H1 (cell line): Measurements from ENCODE around the gene TRAP1. TPM values are rescaled to one million over a fixed set of nuclear protein-coding genes. Genes with fewer than 3 reads are reported as not detected.

Experiments used
- CTCF ChIA-PET: fragments of 300-600 bp; sonication (Branson Sonifier 250); formaldehyde crosslinking; loops from one replicate; lab custom pipeline; 2021; ENCODE audit not compliant: partially characterized antibody; lab: Charles Lee
- POLR2A ChIA-PET: fragments of 300-600 bp; sonication (Branson Sonifier 250); formaldehyde crosslinking; loops from one replicate; lab custom pipeline; 2021; ENCODE audit warnings: inconsistent platforms; ENCODE audit not compliant: partially characterized antibody; lab: Charles Lee
- DNase-seq, 2 experiments: peaks; one replicate each; pipeline versions ENCODE4 v3.0.0 to v3.0.0-alpha.2; 2010 to 2022; ENCODE audit warnings: low spot score in 2 of 2, low read depth in 1 of 2, mixed read lengths in 1 of 2
- FAIRE-seq: peaks from 2 replicates; lab custom pipeline; 2011; peaks lifted over from hg19 to GRCh38; lab: Jason Lieb, UNC
- H2AFZ ChIP-seq: 2 replicates; pipeline ENCODE4 v1.8.1; 2012; ENCODE audit warnings: low read length, inconsistent platforms
- H2AK5ac ChIP-seq: 2 replicates; pipeline ENCODE4 v1.6.1; 2013; ENCODE audit warnings: low read depth, low read length
- H2BK120ac ChIP-seq: replicated peaks from 2 replicates; pipeline ENCODE3; 2013; ENCODE audit warnings: low read depth, low read length, inconsistent platforms
- H2BK12ac ChIP-seq: 2 replicates; pipeline ENCODE4 v1.6.1; 2013; ENCODE audit warnings: low read depth, low read length
- H2BK15ac ChIP-seq: 2 replicates; pipeline ENCODE4 v1.6.1; 2013; ENCODE audit warnings: low read length
- H2BK20ac ChIP-seq: 2 replicates; pipeline ENCODE4 v1.6.1; 2013; ENCODE audit warnings: low read length
- H2BK5ac ChIP-seq: 2 replicates; pipeline ENCODE4 v1.6.1; 2013; ENCODE audit warnings: low read depth, low read length
- H3K14ac ChIP-seq: 2 replicates; pipeline ENCODE4 v1.6.1; 2013; ENCODE audit warnings: inconsistent platforms; ENCODE audit not compliant: insufficient read length
- H3K18ac ChIP-seq: 2 replicates; pipeline ENCODE4 v1.6.1; 2013; ENCODE audit warnings: low read length; ENCODE audit errors: extremely low read depth
- H3K23ac ChIP-seq: 2 replicates; pipeline ENCODE4 v1.6.1; 2013; ENCODE audit warnings: inconsistent platforms; ENCODE audit not compliant: insufficient read length
- H3K23me2 ChIP-seq: 2 replicates; pipeline ENCODE4 v1.6.1; 2013; ENCODE audit warnings: low read depth, low read length
- H3K27ac ChIP-seq: 2 replicates; pipeline ENCODE4 v1.6.1; 2011; ENCODE audit warnings: low read depth, low read length, inconsistent platforms
- H3K27me3 ChIP-seq, 4 experiments: replicated peaks in 1 of 4; 1 replicate in 1 of 4; 2 replicates in 3 of 4; pipeline versions ENCODE4 v1.6.1 to v1.8.1; 2011 to 2013; ENCODE audit warnings: low read length in 3 of 4, mild to moderate bottlenecking in 3 of 4, inconsistent platforms in 2 of 4, mixed read lengths in 2 of 4, moderate library complexity in 1 of 4; ENCODE audit not compliant: control insufficient read depth in 3 of 4, insufficient read depth in 3 of 4; ENCODE audit errors: extremely low read depth in 1 of 4
- H3K36me3 ChIP-seq, 4 experiments: 2 replicates each; pipeline versions ENCODE4 v1.6.1 to v1.8.1; 2011 to 2013; ENCODE audit warnings: mild to moderate bottlenecking in 4 of 4, low read length in 3 of 4, moderate library complexity in 2 of 4, control low read depth in 1 of 4, inconsistent platforms in 1 of 4; ENCODE audit not compliant: insufficient read depth in 4 of 4, control insufficient read depth in 2 of 4
- H3K4ac ChIP-seq: replicated peaks from 2 replicates; pipeline ENCODE3; 2013; ENCODE audit warnings: low read length, low read depth, mixed read lengths, inconsistent platforms; ENCODE audit not compliant: insufficient read length
- H3K4me1 ChIP-seq, 4 experiments: replicated peaks in 1 of 4; 1 replicate in 1 of 4; 2 replicates in 3 of 4; pipeline versions ENCODE4 v1.6.1 to v1.8.1; 2011 to 2013; ENCODE audit warnings: low read length in 3 of 4, inconsistent platforms in 2 of 4, mixed read lengths in 1 of 4; ENCODE audit not compliant: insufficient read depth in 4 of 4, control insufficient read depth in 3 of 4
- H3K4me2 ChIP-seq, 2 experiments: 2 replicates each; pipeline versions ENCODE4 v1.6.1 to v1.8.1; 2011 to 2013; ENCODE audit warnings: low read depth in 2 of 2, low read length in 2 of 2, control low read depth in 1 of 2, inconsistent platforms in 1 of 2, mild to moderate bottlenecking in 1 of 2; ENCODE audit not compliant: insufficient read depth in 1 of 2
- H3K4me3 ChIP-seq, 4 experiments: fragments of 200-600, 300-600 bp in 1 of 4; sonication (generic), shearing (Covaris generic), sonication (Bioruptor Twin) in 1 of 4; 2 replicates each; pipeline versions ENCODE4 v1.5.1 to v1.8.1; 2011 to 2016; ENCODE audit warnings: low read length in 4 of 4, low read depth in 3 of 4, control low read depth in 2 of 4, inconsistent platforms in 2 of 4, mild to moderate bottlenecking in 2 of 4, mixed read lengths in 1 of 4, moderate library complexity in 1 of 4; ENCODE audit not compliant: insufficient read depth in 2 of 4; ENCODE audit errors: extremely low read depth in 1 of 4
- H3K56ac ChIP-seq: replicated peaks from 2 replicates; pipeline ENCODE3; 2013; ENCODE audit warnings: low read depth, mild to moderate bottlenecking, mixed read lengths, low read length, inconsistent platforms; ENCODE audit not compliant: insufficient read length
- H3K79me1 ChIP-seq: 2 replicates; pipeline ENCODE4 v1.6.1; 2013; ENCODE audit warnings: low read depth, low read length, control low read depth
- H3K79me2 ChIP-seq, 2 experiments: 2 replicates each; pipeline versions ENCODE4 v1.6.1 to v1.8.1; 2012 to 2013; ENCODE audit warnings: low read length in 2 of 2, mild to moderate bottlenecking in 2 of 2, inconsistent platforms in 1 of 2; ENCODE audit not compliant: insufficient read depth in 2 of 2, control insufficient read depth in 1 of 2
- H3K9ac ChIP-seq, 4 experiments: replicated peaks in 1 of 4; 1 replicate in 1 of 4; 2 replicates in 3 of 4; pipeline versions ENCODE4 v1.6.1 to v1.8.1; 2011 to 2013; ENCODE audit warnings: low read depth in 3 of 4, low read length in 3 of 4, control low read depth in 2 of 4, mild to moderate bottlenecking in 2 of 4, moderate library complexity in 2 of 4, inconsistent platforms in 1 of 4; ENCODE audit errors: extremely low read depth in 1 of 4
- H3K9me3 ChIP-seq, 2 experiments: 2 replicates each; pipeline versions ENCODE4 v1.6.1 to v1.8.1; 2012 to 2013; ENCODE audit warnings: mild to moderate bottlenecking in 2 of 2, moderate library complexity in 2 of 2, control low read depth in 1 of 2, inconsistent platforms in 1 of 2, low read depth in 1 of 2, low read length in 1 of 2, mixed read lengths in 1 of 2; ENCODE audit not compliant: insufficient read depth in 2 of 2
- H4K20me1 ChIP-seq, 2 experiments: replicated peaks in 1 of 2; 2 replicates each; pipeline versions ENCODE3 to v1.8.1; 2011 to 2013; ENCODE audit warnings: inconsistent platforms in 2 of 2, low read length in 2 of 2, mild to moderate bottlenecking in 1 of 2; ENCODE audit not compliant: insufficient read depth in 2 of 2, control insufficient read depth in 1 of 2
- H4K5ac ChIP-seq: 2 replicates; pipeline ENCODE4 v1.6.1; 2013; ENCODE audit warnings: low read length, low read depth, mixed read lengths, inconsistent platforms; ENCODE audit not compliant: insufficient read length
- H4K8ac ChIP-seq: 2 replicates; pipeline ENCODE4 v1.8.0; 2013; ENCODE audit warnings: mild to moderate bottlenecking, moderate library complexity, low read length, inconsistent platforms; ENCODE audit not compliant: insufficient read depth; ENCODE audit errors: extremely low read depth
- H4K91ac ChIP-seq: replicated peaks from 2 replicates; pipeline ENCODE3; 2013; ENCODE audit warnings: low read length, mixed read lengths, inconsistent platforms; ENCODE audit not compliant: insufficient read length
- POU5F1 ChIP-seq: IDR thresholded peaks from 2 replicates; pipeline ENCODE4 v1.6.1; 2011; ENCODE audit warnings: low read depth, mild to moderate bottlenecking, low read length, moderate library complexity
- SP4 ChIP-seq: IDR thresholded peaks from 2 replicates; pipeline ENCODE4 v1.6.1; 2012; ENCODE audit warnings: low read length, inconsistent platforms
- TAF1 ChIP-seq: IDR thresholded peaks from 2 replicates; pipeline ENCODE4 v1.6.1; 2011; ENCODE audit warnings: mild to moderate bottlenecking, low read depth, low read length
- WGBS, 2 experiments: shearing (Covaris generic) in 1 of 2; methylation state at CpG; one replicate each; pipeline versions ENCODE4 v1.1.6 to v1.1.7; 2013 to 2015; ENCODE audit warnings: low lambda C conversion rate in 2 of 2, mixed read lengths in 2 of 2, inconsistent platforms in 1 of 2, low coverage in 1 of 2, missing lambda C conversion rate in 1 of 2; ENCODE audit not compliant: insufficient replicate concordance in 2 of 2, insufficient coverage in 1 of 2, insufficient read length in 1 of 2; ENCODE audit errors: extremely low coverage in 1 of 2, missing lambda C conversion rate in 1 of 2; 5-methylcytosine and 5-hydroxymethylcytosine counted together
- polyA plus RNA-seq, 7 experiments: library from polyadenylated mRNA; depleted of rRNA in 3 of 7; stranded (reverse) in 5 of 7; unstranded in 2 of 7; fragments of >200 nt in 5 of 7; fragments of 200-250 nt in 2 of 7; gene quantifications; 1 replicate in 5 of 7; 2 replicates in 1 of 7; 4 replicates in 1 of 7; pipeline versions ENCODE4 v1.2.1 to v1.2.3, GENCODE V29; 2011 to 2013; ENCODE audit warnings: missing spikeins in 2 of 7, mixed read lengths in 2 of 7
- total RNA-seq: library from RNA; stranded (reverse); fragmentation: NEBNext Ultra II Directional; extraction: Animal tissue kit (Norgen Biotek cat#: 25700); gene quantifications from 2 replicates; pipeline ENCODE4 v1.2.1, GENCODE V29; 2021

TRAP1 gene
- total and polyA plus RNA-seq, 2 of the 8 experiments (the other 6 are each of a cell fraction or from before 2014, with no cell fraction given), result 215 to 283 TPM

DNA sequence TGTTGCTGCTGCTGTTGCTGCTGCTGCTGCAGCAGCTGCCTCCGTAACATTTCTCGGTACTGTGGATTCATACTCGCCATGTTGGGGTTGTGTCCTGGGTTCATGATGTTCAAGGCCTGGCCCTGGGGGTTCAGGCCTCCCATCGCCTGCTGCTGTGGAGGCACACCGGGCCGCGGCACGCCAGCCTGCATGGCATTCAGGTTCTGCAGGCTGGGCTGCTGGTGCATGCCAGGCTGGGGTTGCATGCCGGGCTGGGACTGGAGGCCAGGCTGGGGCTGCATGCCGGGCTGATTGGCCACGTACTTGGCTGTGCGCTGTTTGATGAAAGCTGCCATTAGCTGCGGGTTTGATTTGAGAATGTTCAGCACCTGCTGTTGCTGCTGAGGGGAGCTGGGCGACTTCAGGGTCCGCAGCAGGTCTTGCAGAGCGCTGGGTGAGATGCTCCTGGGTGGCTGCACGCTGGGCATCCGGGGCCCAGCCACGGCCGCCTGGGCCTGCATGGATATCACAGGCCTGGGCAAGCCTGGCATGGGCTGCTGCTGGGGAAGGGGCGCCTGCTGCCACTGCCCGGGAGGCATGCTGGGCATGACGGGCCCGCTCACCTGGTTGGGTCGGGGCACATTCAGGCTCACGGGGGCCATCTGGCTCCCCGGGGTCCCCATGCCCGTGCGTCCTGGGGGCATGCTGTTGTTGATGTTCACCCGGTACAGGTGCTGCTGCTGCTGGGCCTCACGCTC lies 11.3 kb upstream of the TRAP1 start:
- FAIRE-seq, result no peak
- no peaks in the 10 kb centered on the region for H3K79me1 ChIP-seq
- no peak overlapping the region for H2BK12ac ChIP-seq
- no peak overlapping the region for H3K9ac ChIP-seq
- no peak overlapping the region for H3K14ac ChIP-seq
- H3K79me2 ChIP-seq, result no peaks in the 10 kb centered on the region
- H2AFZ ChIP-seq, result no peak overlapping the region
- no peak overlapping the region for H3K27ac ChIP-seq
- no peaks in the 10 kb centered on the region for H3K23me2 ChIP-seq
- peaks cover 8 to 46% (median 37%) of the 10 kb centered on the region in 4 experiments; a peak in 6 of 8 replicates for H3K36me3 ChIP-seq
- no peak overlapping the region for H2BK20ac ChIP-seq
- no peaks in the 10 kb centered on the region for H3K27me3 ChIP-seq
- no peak overlapping the region for H3K4me2 ChIP-seq
- no peak overlapping the region for H3K18ac ChIP-seq
- no peaks in the 10 kb centered on the region for H3K9me3 ChIP-seq
- DNase-seq, result no peak
- no peak overlapping the region for H2BK15ac ChIP-seq
- H4K91ac ChIP-seq, result no peak overlapping the region
- H2AK5ac ChIP-seq, result no peak overlapping the region
- no peak overlapping the region for H3K23ac ChIP-seq
- no peak overlapping the region for H3K56ac ChIP-seq
- no peak overlapping the region for H3K4me3 ChIP-seq
- no peak overlapping the region for H4K8ac ChIP-seq
- CTCF ChIA-PET, result interaction anchor here (1.4 kb wide), 1 partner anchor 675 kb away, joined by 3 read pairs; no protein-coding TSS in a partner anchor
- H2BK5ac ChIP-seq, result no peak overlapping the region
- H3K4me1 ChIP-seq, result no peaks in the 10 kb centered on the region
- H2BK120ac ChIP-seq, result no peak overlapping the region
- no peak overlapping the region for H4K5ac ChIP-seq
- POLR2A ChIA-PET, result no interaction called here
- 96% methylated on average over 25 of the region's 31 CpGs; no CpG with 5 or more reads in 1 of the 2 experiments for WGBS, 2 experiments
- peaks cover 4 to 8% of the 10 kb centered on the region in 2 experiments for H4K20me1 ChIP-seq
- H3K4ac ChIP-seq, result no peak overlapping the region
- TF ChIP-seq POU5F1 (no peak), SP4 (no peak), TAF1 (no peak)
